Measurements from ENCODE around the gene GPHN. TPM values are rescaled to one million over a fixed set of nuclear protein-coding genes. Genes with fewer than 3 reads are reported as not detected.

GPHN gene
- total and polyA plus RNA-seq, 2 of the 8 experiments (the other 6 are each of a cell fraction or from before 2014, with no cell fraction given): 6.0 to 16.0 TPM

DNA sequence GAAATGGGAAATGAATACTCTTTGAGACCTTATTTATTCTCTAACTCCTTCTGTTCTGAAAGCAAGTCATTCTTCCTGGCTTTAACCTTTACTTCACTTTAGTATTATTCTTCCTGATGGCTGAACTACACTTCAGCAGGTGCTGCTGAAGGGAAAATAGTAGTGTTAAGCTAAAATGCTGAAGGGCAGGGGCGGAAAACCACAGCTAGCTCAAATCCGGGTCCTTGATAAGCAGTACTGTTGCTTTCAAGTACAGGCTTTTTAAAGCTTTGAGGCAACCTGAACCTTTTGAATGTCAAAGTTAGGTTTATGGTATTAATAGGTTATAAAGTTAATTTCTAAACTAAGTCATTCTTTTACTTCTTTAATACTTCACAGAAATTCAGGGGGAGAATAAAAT lies 11.0 kb upstream of the GPHN start:
- Histone ChIP-seq H3K36me3 (ENCODE audit: control insufficient read depth in 2 of 4, insufficient read depth in 4 of 4, low read length in 3 of 4) (no peaks in the 10 kb centered on the region), H2BK12ac (ENCODE audit: low read depth, low read length) (no peak overlapping the region), H4K8ac (ENCODE audit: extremely low read depth, insufficient read depth, low read length) (no peak overlapping the region), H3K27ac (ENCODE audit: low read depth, low read length) (no peak overlapping the region), H2BK120ac (replicated peaks; ENCODE audit: low read depth, low read length) (no peak overlapping the region), H3K4me2 (ENCODE audit: insufficient read depth in 1 of 2, low read depth in 2 of 2, low read length in 2 of 2) (no peak overlapping the region), H3K23me2 (ENCODE audit: low read depth, low read length) (no peaks in the 10 kb centered on the region), H3K9me3 (ENCODE audit: insufficient read depth in 2 of 2, low read depth in 1 of 2, low read length in 1 of 2) (no peaks in the 10 kb centered on the region), H2BK20ac (ENCODE audit: low read length) (no peak overlapping the region), H3K4me1 (replicated peaks in 1 of 4; ENCODE audit: control insufficient read depth in 3 of 4, insufficient read depth in 4 of 4, low read length in 3 of 4) (no peaks in the 10 kb centered on the region), H2AFZ (ENCODE audit: low read length) (no peak overlapping the region), H4K5ac (ENCODE audit: insufficient read length, low read depth, low read length) (no peak overlapping the region), H2BK15ac (ENCODE audit: low read length) (no peak overlapping the region), H2BK5ac (ENCODE audit: low read depth, low read length) (no peak overlapping the region), H3K18ac (ENCODE audit: extremely low read depth, low read length) (no peak overlapping the region), H3K9ac (replicated peaks in 1 of 4; ENCODE audit: extremely low read depth in 1 of 4, low read depth in 3 of 4, low read length in 3 of 4) (no peak overlapping the region), H3K4me3 (ENCODE audit: extremely low read depth in 1 of 4, insufficient read depth in 2 of 4, low read depth in 3 of 4, low read length in 4 of 4) (no peak overlapping the region), H3K4ac (replicated peaks; ENCODE audit: insufficient read length, low read depth, low read length) (no peak overlapping the region), H4K20me1 (replicated peaks in 1 of 2; ENCODE audit: control insufficient read depth in 1 of 2, insufficient read depth in 2 of 2, low read length in 2 of 2) (no peaks in the 10 kb centered on the region), H3K27me3 (replicated peaks in 1 of 4; ENCODE audit: control insufficient read depth in 3 of 4, extremely low read depth in 1 of 4, insufficient read depth in 3 of 4, low read length in 3 of 4) (no peaks in the 10 kb centered on the region), H3K23ac (ENCODE audit: insufficient read length) (no peak overlapping the region), H4K91ac (replicated peaks; ENCODE audit: insufficient read length, low read length) (no peak overlapping the region), H2AK5ac (ENCODE audit: low read depth, low read length) (no peak overlapping the region), H3K14ac (ENCODE audit: insufficient read length) (no peak overlapping the region), H3K79me1 (ENCODE audit: low read depth, low read length) (no peaks in the 10 kb centered on the region), H3K56ac (replicated peaks; ENCODE audit: insufficient read length, low read depth, low read length) (no peak overlapping the region), H3K79me2 (ENCODE audit: control insufficient read depth in 1 of 2, insufficient read depth in 2 of 2, low read length in 2 of 2) (no peaks in the 10 kb centered on the region)
- ChIA-PET CTCF (ENCODE audit: partially characterized antibody) (interaction anchor here (0.7 to 2.8 kb wide), 6 partner anchors 13 to 165 kb away, joined by 3 to 9 read pairs (median 4); no protein-coding TSS in a partner anchor), POLR2A (ENCODE audit: partially characterized antibody) (no interaction called here)
- FAIRE-seq: no peak
- no peak for TF ChIP-seq GABPA (IDR thresholded peaks at IDR 0.05; ENCODE audit: borderline replicate concordance, insufficient read depth, low read length)
- no peak for TF ChIP-seq RXRA (IDR thresholded peaks at IDR 0.05; ENCODE audit: insufficient read depth, low read depth, low read length)
- TF ChIP-seq E2F6 (IDR thresholded peaks at IDR 0.05): no peak
- TF ChIP-seq POLR2AphosphoS5 (IDR thresholded peaks at IDR 0.05; ENCODE audit: low read depth, low read length): no peak
- WGBS, 2 experiments (ENCODE audit: extremely low coverage in 1 of 2, insufficient coverage in 1 of 2, insufficient read length in 1 of 2, insufficient replicate concordance in 2 of 2, low coverage in 1 of 2, low lambda C conversion rate in 2 of 2, missing lambda C conversion rate in 1 of 2): 97% methylated on average over 2 of the region's 2 CpGs; no CpG with 5 or more reads in 1 of the 2 experiments
- DNase-seq (ENCODE audit: low read depth in 1 of 2, low spot score in 2 of 2): no peak

All from H1 (cell line).